K562 (cell line): ENCODE measurements around the gene GLT6D1. TPM values are rescaled to one million over a fixed set of nuclear protein-coding genes. Genes with fewer than 3 reads are reported as not detected.

Source experiments
- ATAC-seq: fragments of 200-7000 bp; cut with Tn5 transposase; 3 replicates; pipeline ENCODE4 v1.9.1; 2020; ENCODE audit warnings: moderate library complexity
- BruUV-seq: library from RNA; stranded (reverse); fragments of 400-500 nt; replicated peaks from 2 replicates; lab custom pipeline; 2021; lab: Mats Ljungman, UMichigan
- CTCF ChIA-PET: fragments of 300-600 bp; formaldehyde crosslinking; extraction: SDS; loops from one replicate; lab custom pipeline; 2021; ENCODE audit warnings: low intra/inter-chr PET ratio; lab: Yijun Ruan, JAX
- POLR2A ChIA-PET: fragments of 300-600, 350-650 bp; sonication (Branson Sonifier 250); formaldehyde crosslinking; extraction: SDS; loops from one replicate; lab custom pipeline; 2021; ENCODE audit warnings: antibody characterized with exemption, inconsistent platforms; lab: Yijun Ruan, JAX
- DNase-seq, 4 experiments: peaks; one replicate each; pipeline versions ENCODE4 v3.0.0 to v3.0.0-alpha.2; 2011 to 2018; ENCODE audit warnings: low spot score in 3 of 4, mixed read lengths in 3 of 4; ENCODE audit errors: extremely low read depth in 1 of 4
- FAIRE-seq: peaks from 2 replicates; lab custom pipeline; 2011; peaks lifted over from hg19 to GRCh38; lab: Jason Lieb, UNC
- H2AFZ ChIP-seq: 2 replicates; pipeline ENCODE4 v1.6.0; 2011; ENCODE audit warnings: low read depth, low read length, control low read depth, inconsistent platforms
- H3K27ac ChIP-seq: fragments of 200-600 bp; 3 replicates; pipeline ENCODE4 v1.8.0; 2011; ENCODE audit warnings: low read depth, mild to moderate bottlenecking, control low read depth, inconsistent platforms, low read length, moderate library complexity, mixed read lengths; ENCODE audit errors: extremely low read depth
- H3K27me3 ChIP-seq, 2 experiments: fragments of 300-600 bp in 1 of 2; 2 replicates in 1 of 2; 3 replicates in 1 of 2; pipeline versions ENCODE4 v1.6.0 to v1.8.0; 2011; ENCODE audit warnings: inconsistent platforms in 2 of 2, low read length in 2 of 2, mild to moderate bottlenecking in 1 of 2, mixed read lengths in 1 of 2, moderate library complexity in 1 of 2; ENCODE audit not compliant: control insufficient read depth in 2 of 2, insufficient read depth in 2 of 2
- H3K36me3 ChIP-seq: fragments of 300-600 bp; 3 replicates; pipeline ENCODE4 v1.8.0; 2011; ENCODE audit warnings: mild to moderate bottlenecking, low read length, inconsistent platforms; ENCODE audit not compliant: control insufficient read depth, insufficient read depth
- H3K4me1 ChIP-seq, 2 experiments: fragments of 200-600 bp in 1 of 2; replicated peaks in 1 of 2; 2 replicates in 1 of 2; 3 replicates in 1 of 2; pipeline versions ENCODE4 v1.5.1 to v1.8.0; 2011; ENCODE audit warnings: inconsistent platforms in 2 of 2, low read length in 2 of 2, mild to moderate bottlenecking in 1 of 2, mixed read lengths in 1 of 2, moderate library complexity in 1 of 2; ENCODE audit not compliant: control insufficient read depth in 2 of 2, insufficient read depth in 2 of 2
- H3K4me2 ChIP-seq: 2 replicates; pipeline ENCODE4 v1.6.1; 2011; ENCODE audit warnings: low read length, control low read depth, inconsistent platforms, mixed read lengths; ENCODE audit not compliant: insufficient read depth
- H3K4me3 ChIP-seq: fragments of 200-600 bp; sonication (generic), shearing (Covaris generic); 2 replicates; pipeline ENCODE4 v1.5.1; 2016; ENCODE audit warnings: control low read depth, inconsistent platforms
- H3K79me2 ChIP-seq: fragments of 200-600 bp; 3 replicates; pipeline ENCODE4 v1.8.0; 2011; ENCODE audit warnings: low read length, inconsistent platforms; ENCODE audit not compliant: control insufficient read depth, insufficient read depth
- H3K9ac ChIP-seq, 2 experiments: 2 replicates each; pipeline versions ENCODE4 v1.6.0 to v1.6.1; 2011; ENCODE audit warnings: low read depth in 2 of 2, low read length in 2 of 2, control low read depth in 1 of 2, inconsistent platforms in 1 of 2, mild to moderate bottlenecking in 1 of 2, mixed read lengths in 1 of 2; ENCODE audit not compliant: insufficient read depth in 1 of 2
- H3K9me1 ChIP-seq: one replicate; pipeline ENCODE4 v1.6.0; 2011; ENCODE audit warnings: inconsistent platforms, mild to moderate bottlenecking, low read length, moderate library complexity; ENCODE audit not compliant: control insufficient read depth, insufficient read depth
- H3K9me3 ChIP-seq: replicated peaks from 2 replicates; pipeline ENCODE4 v1.5.1; 2011; ENCODE audit warnings: low read depth, low read length, inconsistent platforms; ENCODE audit not compliant: control insufficient read depth, insufficient read depth
- H4K20me1 ChIP-seq: replicated peaks from 2 replicates; pipeline ENCODE4 v1.6.1; 2011; ENCODE audit warnings: low read length, inconsistent platforms, mixed read lengths; ENCODE audit not compliant: control insufficient read depth, insufficient read depth
- ARID2 ChIP-seq: fragments of 450-650 bp; IDR thresholded peaks from 2 replicates; pipeline ENCODE4 v1.6.1; 2017; ENCODE audit warnings: antibody characterized with exemption, mild to moderate bottlenecking
- CHD2 ChIP-seq: IDR thresholded peaks from 2 replicates; pipeline ENCODE4 v1.6.1; 2011; ENCODE audit warnings: low read depth, low read length
- HNRNPH1 ChIP-seq: fragments of 200-400 bp; formaldehyde crosslinking; optimal IDR thresholded peaks from 2 replicates; pipeline ENCODE3; 2017; ENCODE audit warnings: low read depth, mild to moderate bottlenecking, low read length, moderate library complexity
- HNRNPK ChIP-seq: fragments of 200-400 bp; formaldehyde crosslinking; IDR thresholded peaks from one replicate; pipeline ENCODE4 v1.6.1; 2018; ENCODE audit warnings: mild to moderate bottlenecking, low read depth, low read length; ENCODE audit not compliant: poor library complexity, severe bottlenecking
- JUND ChIP-seq, 2 experiments: IDR thresholded peaks; 2 replicates in 1 of 2; 3 replicates in 1 of 2; pipeline ENCODE4 v1.6.1; 2011; ENCODE audit warnings: borderline replicate concordance in 2 of 2, low read depth in 2 of 2, low read length in 2 of 2, improper control_type of control experiment in 1 of 2, missing biosample characterization in 1 of 2, missing genetic modification characterization in 1 of 2, missing genetic modification reagents in 1 of 2
- PTBP1 ChIP-seq: fragments of 200-400 bp; formaldehyde crosslinking; IDR thresholded peaks from 2 replicates; pipeline ENCODE4 v1.6.1; 2017; ENCODE audit warnings: low read depth, low read length
- SAFB ChIP-seq: fragments of 200-400 bp; formaldehyde crosslinking; IDR thresholded peaks from 2 replicates; pipeline ENCODE4 v1.6.1; 2017; ENCODE audit warnings: low read depth, low read length, borderline replicate concordance
- SIX5 ChIP-seq, 2 experiments: IDR thresholded peaks; 2 replicates each; pipeline ENCODE4 v1.6.1; 2011; ENCODE audit warnings: low read length in 2 of 2, borderline replicate concordance in 1 of 2, low read depth in 1 of 2, mild to moderate bottlenecking in 1 of 2, moderate library complexity in 1 of 2; ENCODE audit not compliant: insufficient read depth in 1 of 2
- SOX6 ChIP-seq: fragments of 450-650 bp; IDR thresholded peaks from 2 replicates; pipeline ENCODE4 v1.6.1; 2014; ENCODE audit warnings: mild to moderate bottlenecking
- TARDBP ChIP-seq: fragments of 450-650 bp; IDR thresholded peaks from 2 replicates; pipeline ENCODE4 v1.6.1; 2016
- YBX1 ChIP-seq: fragments of 450-650 bp; IDR thresholded peaks from 2 replicates; pipeline ENCODE4 v1.7.1; 2016; ENCODE audit warnings: mild to moderate bottlenecking
- ZNF140 ChIP-seq: fragments of 250-450 bp; sonication (Bioruptor Pico); IDR thresholded peaks from 2 replicates; pipeline ENCODE4 v1.8.0; 2021; ENCODE audit warnings: moderate library complexity, mild to moderate bottlenecking, inconsistent platforms
- ZNF41 ChIP-seq: fragments of 250-450 bp; sonication (Bioruptor Pico); conservative IDR thresholded peaks from 2 replicates; pipeline ENCODE4 v1.4.0; 2020; ENCODE audit warnings: mild to moderate bottlenecking
- ZNF785 ChIP-seq: fragments of 250-450 bp; sonication (Bioruptor Pico); IDR thresholded peaks from 2 replicates; pipeline ENCODE4 v1.4.0; 2020; ENCODE audit warnings: mild to moderate bottlenecking
- WGBS: fragments of 100-300 bp; shearing (Covaris generic); methylation state at CpG from one replicate; pipeline ENCODE4 v1.1.6; 2016; ENCODE audit warnings: low coverage, mixed read lengths; ENCODE audit not compliant: insufficient coverage; ENCODE audit errors: missing lambda C conversion rate; 5-methylcytosine and 5-hydroxymethylcytosine counted together
- in situ Hi-C: fragments of 300-500 bp; cut with MboI; formaldehyde crosslinking; loops from 4 replicates; pipeline ENCODE4 v1.15.0; 2018; ENCODE audit warnings: inconsistent platforms, mixed read lengths
- intact Hi-C: fragments of 100-400 bp; cut with micrococcal nuclease; formaldehyde crosslinking; loops from 2 replicates; pipeline ENCODE4 v1.14.2; 2022
- polyA plus RNA-seq, 8 experiments: library from polyadenylated mRNA; depleted of rRNA in 4 of 8; stranded (reverse) in 5 of 8; unstranded in 3 of 8; fragments of >200 nt; fragmentation: Nextera tagmentation in 2 of 8; fragmentation: Illumina TruSeq in 1 of 8; extraction: Ambion mirVana in 2 of 8; extraction: Trizol in 1 of 8; gene quantifications; 2 replicates each; pipeline versions ENCODE4 v1.2.1 to v1.2.3, GENCODE V29; 2011 to 2014; ENCODE audit warnings: inconsistent platforms in 1 of 8, missing spikeins in 1 of 8
- total RNA-seq, 7 experiments: library from RNA; depleted of rRNA in 6 of 7; stranded (reverse); fragments of >200 nt in 6 of 7; fragmentation: Illumina TruSeq in 2 of 7; extraction: Trizol in 2 of 7; gene quantifications; 2 replicates each; pipeline versions ENCODE4 v1.2.1 to v1.2.3, GENCODE V29; 2011 to 2021; ENCODE audit warnings: low replicate concordance in 1 of 7
- TF ChIP-seq, protein P1 (sequence below): sonication (generic); formaldehyde crosslinking; IDR thresholded peaks from 2 replicates; pipeline ENCODE4 v1.8.0; 2023; ENCODE audit warnings: missing genetic modification reagents, mild to moderate bottlenecking, borderline replicate concordance

GLT6D1 gene
- total and polyA plus RNA-seq, 9 of the 15 experiments (the other 6 are each of a cell fraction or from before 2014, with no cell fraction given) = not detected

DNA sequence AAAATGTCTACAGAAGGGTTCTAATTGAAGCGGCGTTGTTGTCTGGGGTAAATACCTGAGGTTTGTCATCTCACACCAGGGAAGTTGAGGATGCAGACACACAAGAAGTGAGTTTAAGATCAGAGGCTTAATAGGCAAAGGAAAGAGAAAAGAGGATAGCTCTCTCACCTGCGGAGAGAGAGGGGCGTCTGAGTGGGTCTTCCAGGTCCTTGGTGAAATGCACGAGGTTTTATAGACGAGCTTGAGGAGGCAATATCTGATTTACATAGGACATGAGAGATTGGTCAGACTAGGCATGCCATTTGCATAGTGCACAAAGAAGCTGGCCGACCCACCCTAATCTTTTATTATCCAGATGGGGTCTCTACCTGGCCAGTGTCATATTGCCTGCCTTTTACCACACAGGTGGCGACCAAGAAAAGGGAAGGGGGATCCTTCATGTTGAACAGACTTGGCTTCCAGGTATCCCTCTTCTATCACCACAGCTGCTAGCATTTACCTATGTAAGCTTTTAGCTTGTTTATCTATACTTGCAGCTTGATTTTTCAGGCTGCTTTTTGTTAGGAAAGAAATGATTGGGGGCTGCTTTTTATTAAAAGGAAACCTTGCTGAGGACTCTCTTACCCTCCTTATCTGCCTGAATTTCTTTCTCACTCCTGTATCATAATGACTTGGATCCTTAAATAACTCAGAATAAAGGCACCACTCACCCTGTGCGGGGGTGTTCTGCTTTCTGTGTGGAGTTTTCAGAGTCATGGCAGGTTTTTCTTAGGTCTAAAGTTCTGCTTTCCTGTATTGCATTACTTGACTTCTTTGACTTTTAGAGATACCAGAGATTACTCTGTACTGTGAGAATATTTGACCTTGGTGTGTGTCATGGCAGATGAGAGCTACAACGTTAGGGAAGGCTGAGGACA, 9.4 kb upstream of the GLT6D1 start:
- intact Hi-C loops (no loop called here), in situ Hi-C loops (no loop called here)
- H3K4me2 ChIP-seq = no peak overlapping the region
- TF ChIP-seq ZNF140 (CRISPR knock-in tag) = no peak
- TF ChIP-seq JUND (IDR thresholded peaks at IDR 0.05; ENCODE audit: borderline replicate concordance, low read depth, low read length) = no peak
- no peak for TF ChIP-seq JUND (tag; IDR thresholded peaks at IDR 0.05; ENCODE audit: borderline replicate concordance, low read depth, low read length)
- no peak for TF ChIP-seq SAFB
- TF ChIP-seq, protein P1, sequence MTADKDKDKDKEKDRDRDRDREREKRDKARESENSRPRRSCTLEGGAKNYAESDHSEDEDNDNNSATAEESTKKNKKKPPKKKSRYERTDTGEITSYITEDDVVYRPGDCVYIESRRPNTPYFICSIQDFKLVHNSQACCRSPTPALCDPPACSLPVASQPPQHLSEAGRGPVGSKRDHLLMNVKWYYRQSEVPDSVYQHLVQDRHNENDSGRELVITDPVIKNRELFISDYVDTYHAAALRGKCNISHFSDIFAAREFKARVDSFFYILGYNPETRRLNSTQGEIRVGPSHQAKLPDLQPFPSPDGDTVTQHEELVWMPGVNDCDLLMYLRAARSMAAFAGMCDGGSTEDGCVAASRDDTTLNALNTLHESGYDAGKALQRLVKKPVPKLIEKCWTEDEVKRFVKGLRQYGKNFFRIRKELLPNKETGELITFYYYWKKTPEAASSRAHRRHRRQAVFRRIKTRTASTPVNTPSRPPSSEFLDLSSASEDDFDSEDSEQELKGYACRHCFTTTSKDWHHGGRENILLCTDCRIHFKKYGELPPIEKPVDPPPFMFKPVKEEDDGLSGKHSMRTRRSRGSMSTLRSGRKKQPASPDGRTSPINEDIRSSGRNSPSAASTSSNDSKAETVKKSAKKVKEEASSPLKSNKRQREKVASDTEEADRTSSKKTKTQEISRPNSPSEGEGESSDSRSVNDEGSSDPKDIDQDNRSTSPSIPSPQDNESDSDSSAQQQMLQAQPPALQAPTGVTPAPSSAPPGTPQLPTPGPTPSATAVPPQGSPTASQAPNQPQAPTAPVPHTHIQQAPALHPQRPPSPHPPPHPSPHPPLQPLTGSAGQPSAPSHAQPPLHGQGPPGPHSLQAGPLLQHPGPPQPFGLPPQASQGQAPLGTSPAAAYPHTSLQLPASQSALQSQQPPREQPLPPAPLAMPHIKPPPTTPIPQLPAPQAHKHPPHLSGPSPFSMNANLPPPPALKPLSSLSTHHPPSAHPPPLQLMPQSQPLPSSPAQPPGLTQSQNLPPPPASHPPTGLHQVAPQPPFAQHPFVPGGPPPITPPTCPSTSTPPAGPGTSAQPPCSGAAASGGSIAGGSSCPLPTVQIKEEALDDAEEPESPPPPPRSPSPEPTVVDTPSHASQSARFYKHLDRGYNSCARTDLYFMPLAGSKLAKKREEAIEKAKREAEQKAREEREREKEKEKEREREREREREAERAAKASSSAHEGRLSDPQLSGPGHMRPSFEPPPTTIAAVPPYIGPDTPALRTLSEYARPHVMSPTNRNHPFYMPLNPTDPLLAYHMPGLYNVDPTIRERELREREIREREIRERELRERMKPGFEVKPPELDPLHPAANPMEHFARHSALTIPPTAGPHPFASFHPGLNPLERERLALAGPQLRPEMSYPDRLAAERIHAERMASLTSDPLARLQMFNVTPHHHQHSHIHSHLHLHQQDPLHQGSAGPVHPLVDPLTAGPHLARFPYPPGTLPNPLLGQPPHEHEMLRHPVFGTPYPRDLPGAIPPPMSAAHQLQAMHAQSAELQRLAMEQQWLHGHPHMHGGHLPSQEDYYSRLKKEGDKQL (CRISPR knock-in tag) = no peak
- TF ChIP-seq SIX5 (IDR thresholded peaks at IDR 0.05; ENCODE audit: borderline replicate concordance in 1 of 2, insufficient read depth in 1 of 2, low read depth in 1 of 2, low read length in 2 of 2) = no peak
- TF ChIP-seq SOX6 = no peak
- TF ChIP-seq HNRNPK = no peak
- TF ChIP-seq HNRNPH1 = no peak
- TF ChIP-seq YBX1 = no peak
- no peak for TF ChIP-seq ZNF785 (CRISPR knock-in tag)
- no peak for TF ChIP-seq ZNF41 (CRISPR knock-in tag)
- TF ChIP-seq CHD2 = no peak
- no peak for TF ChIP-seq TARDBP
- TF ChIP-seq PTBP1 = no peak
- no peak for TF ChIP-seq ARID2
- ATAC-seq (no peak), DNase-seq (no peak), FAIRE-seq (no peak)
- no peaks in the 10 kb centered on the region for H3K79me2 ChIP-seq
- no peaks in the 10 kb centered on the region for H3K36me3 ChIP-seq
- peaks cover 10% of the 10 kb centered on the region for H3K9me3 ChIP-seq
- H3K27ac ChIP-seq = no peak overlapping the region
- BruUV-seq = no TSS peak
- H2AFZ ChIP-seq = no peak overlapping the region
- no peaks in the 10 kb centered on the region for H4K20me1 ChIP-seq
- ChIA-PET POLR2A (no interaction called here), CTCF (no interaction called here)
- H3K9me1 ChIP-seq = no peaks in the 10 kb centered on the region
- no peak overlapping the region for H3K4me3 ChIP-seq
- no peak overlapping the region for H3K9ac ChIP-seq
- H3K27me3 ChIP-seq = 0 out of 5 replicates have a peak, but pooled peaks cover 0 to 3% of the 10 kb centered on the region in 2 experiments
- H3K4me1 ChIP-seq = no peaks in the 10 kb centered on the region
- 0% methylated on average over 10 of the region's 10 CpGs for WGBS
